Heart left ventricle (tissue), 13 donors: ENCODE results near the gene MYORG.

Source experiments
- POLR2A ChIP-seq, 2 donors: fragments of 450-650 bp; IDR thresholded peaks; one replicate each; pipeline ENCODE4 v1.6.1; 2017; ENCODE audit warnings: antibody characterized with exemption in 2 of 2, mild to moderate bottlenecking in 2 of 2, moderate library complexity in 2 of 2
- TF ChIP-seq, protein P1 (sequence below), 12 donors: fragments of 200-600 bp; sonication (generic) in 4 of 12; IDR thresholded peaks; one replicate each; pipeline versions ENCODE4 v1.5.0 to v1.8.0; 2018 to 2022; ENCODE audit warnings: antibody characterized with exemption in 12 of 12, mild to moderate bottlenecking in 5 of 12
- donor health status: ischemic (EF 13 %, LVEDD 7.1; RV severe dilation, severe dysfunction).
- donor health status: DM: no; HTN: yes; CAD: no.
- donor health status: DM: no; HTN: no; CAD: no.
- donor health status: ischemic (EF 25% LVEDD 6.9; RV normal size, moderate dysfunction).
- donor health status: ischemic (EF 25% LVEDD 5.7; RV mildly dilated, moderate dysfunction).
- donor health status: ischemic (EF 35%, LVEDD 5.7; RV mildly dilated, moderate dysfunction).
- donor health status: nonischemic (EF 11% LVEDD 7.7; RV severe dilation, severe dysfunction).
- donor health status: DM: yes; HTN: yes; CAD: no.
- donor health status: PGD.
- donor health status: ischemic (EF 29% LVEDD 5.4; RV normal size, mild dysfunction).
- donor health status: nonischemic (EF 23%, LVEDD 6.1; RV moderate dilation, normal function).

DNA sequence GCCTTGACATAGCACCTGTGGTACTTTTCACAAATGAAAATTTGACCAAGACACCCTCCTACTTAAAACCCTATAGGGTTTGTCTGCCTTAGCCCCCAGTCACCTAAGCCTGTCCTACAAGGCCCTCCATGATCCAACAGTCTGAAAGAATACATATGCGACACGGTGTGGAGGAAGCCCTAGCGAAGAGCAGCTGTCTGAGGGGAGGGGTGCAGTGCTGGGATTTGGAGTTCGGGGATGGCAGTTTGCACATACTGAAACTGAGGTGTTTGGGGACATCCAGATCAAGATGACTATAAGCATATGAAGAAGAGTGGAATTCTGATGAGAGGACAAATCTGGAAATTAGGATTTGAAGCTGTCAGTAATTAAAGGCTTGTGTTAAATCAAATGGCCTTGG is 7.2 kb upstream of the MYORG start:
- TF ChIP-seq, protein P1, sequence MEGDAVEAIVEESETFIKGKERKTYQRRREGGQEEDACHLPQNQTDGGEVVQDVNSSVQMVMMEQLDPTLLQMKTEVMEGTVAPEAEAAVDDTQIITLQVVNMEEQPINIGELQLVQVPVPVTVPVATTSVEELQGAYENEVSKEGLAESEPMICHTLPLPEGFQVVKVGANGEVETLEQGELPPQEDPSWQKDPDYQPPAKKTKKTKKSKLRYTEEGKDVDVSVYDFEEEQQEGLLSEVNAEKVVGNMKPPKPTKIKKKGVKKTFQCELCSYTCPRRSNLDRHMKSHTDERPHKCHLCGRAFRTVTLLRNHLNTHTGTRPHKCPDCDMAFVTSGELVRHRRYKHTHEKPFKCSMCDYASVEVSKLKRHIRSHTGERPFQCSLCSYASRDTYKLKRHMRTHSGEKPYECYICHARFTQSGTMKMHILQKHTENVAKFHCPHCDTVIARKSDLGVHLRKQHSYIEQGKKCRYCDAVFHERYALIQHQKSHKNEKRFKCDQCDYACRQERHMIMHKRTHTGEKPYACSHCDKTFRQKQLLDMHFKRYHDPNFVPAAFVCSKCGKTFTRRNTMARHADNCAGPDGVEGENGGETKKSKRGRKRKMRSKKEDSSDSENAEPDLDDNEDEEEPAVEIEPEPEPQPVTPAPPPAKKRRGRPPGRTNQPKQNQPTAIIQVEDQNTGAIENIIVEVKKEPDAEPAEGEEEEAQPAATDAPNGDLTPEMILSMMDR (IDR thresholded peaks at IDR 0.05): no peak
- TF ChIP-seq POLR2A (IDR thresholded peaks at IDR 0.05): no peak
